IMR-90 (cell line): Measurements from ENCODE around the gene IFIT5. TPM values are rescaled to one million over a fixed set of nuclear protein-coding genes. Genes with fewer than 3 reads are reported as not detected.

Experiments used
- ATAC-seq: fragments of 200-7000 bp; cut with Tn5 transposase; 2 replicates; pipeline ENCODE4 v1.9.1; 2020; ENCODE audit warnings: low read depth, mild to moderate bottlenecking, moderate library complexity
- BruUV-seq: library from RNA; stranded (reverse); fragments of 400-500 nt; replicated peaks from 2 replicates; lab custom pipeline; 2021; lab: Mats Ljungman, UMichigan
- CTCF ChIA-PET: fragments of 300-600 bp; formaldehyde crosslinking; extraction: SDS; loops from one replicate; lab custom pipeline; 2021; ENCODE audit warnings: antibody characterized with exemption; lab: Yijun Ruan, JAX
- POLR2A ChIA-PET: fragments of 300-600 bp; sonication (Branson Sonifier 250); formaldehyde crosslinking; loops from one replicate; lab custom pipeline; 2022; ENCODE audit warnings: antibody characterized with exemption; ENCODE audit not compliant: unreplicated experiment; lab: Charles Lee
- DNase-seq: peaks from one replicate; pipeline ENCODE4 v3.0.0; 2013
- H2AFZ ChIP-seq: replicated peaks from 2 replicates; pipeline ENCODE3; 2013; ENCODE audit warnings: low read length, mild to moderate bottlenecking; ENCODE audit not compliant: poor library complexity
- H2AK5ac ChIP-seq: 2 replicates; pipeline ENCODE4 v1.6.1; 2013; ENCODE audit warnings: low read depth, low read length, inconsistent platforms
- H2AK9ac ChIP-seq: replicated peaks from 2 replicates; pipeline ENCODE3; 2013; ENCODE audit warnings: mild to moderate bottlenecking, low read depth, low read length, moderate library complexity; ENCODE audit not compliant: poor library complexity
- H2BK120ac ChIP-seq: 2 replicates; pipeline ENCODE4 v1.6.1; 2013; ENCODE audit warnings: low read depth, low read length, inconsistent platforms
- H2BK15ac ChIP-seq: 3 replicates; pipeline ENCODE4 v1.6.1; 2013; ENCODE audit warnings: low read depth, low read length, inconsistent platforms
- H2BK20ac ChIP-seq: 2 replicates; pipeline ENCODE4 v1.6.1; 2013; ENCODE audit warnings: low read depth, mild to moderate bottlenecking, inconsistent platforms, low read length, moderate library complexity
- H2BK5ac ChIP-seq: 2 replicates; pipeline ENCODE4 v1.6.1; 2013; ENCODE audit warnings: mild to moderate bottlenecking, low read depth, low read length, inconsistent platforms; ENCODE audit not compliant: poor library complexity, severe bottlenecking
- H3K14ac ChIP-seq: replicated peaks from 2 replicates; pipeline ENCODE4 v1.6.1; 2013; ENCODE audit warnings: low read depth, low read length, inconsistent platforms
- H3K18ac ChIP-seq: 2 replicates; pipeline ENCODE4 v1.6.1; 2013; ENCODE audit warnings: low read depth, low read length, control low read depth
- H3K23ac ChIP-seq: 2 replicates; pipeline ENCODE4 v1.6.1; 2013; ENCODE audit warnings: low read depth, low read length, inconsistent platforms
- H3K27ac ChIP-seq: 2 replicates; pipeline ENCODE4 v1.5.1; 2013; ENCODE audit warnings: mild to moderate bottlenecking, control low read depth, low read length; ENCODE audit not compliant: insufficient read depth
- H3K27me3 ChIP-seq: 2 replicates; pipeline ENCODE4 v1.6.1; 2013; ENCODE audit warnings: low read length; ENCODE audit not compliant: control insufficient read depth, insufficient read depth
- H3K36me3 ChIP-seq: 2 replicates; pipeline ENCODE4 v1.6.1; 2013; ENCODE audit warnings: low read length, mixed read lengths; ENCODE audit not compliant: control insufficient read depth, insufficient read depth
- H3K4ac ChIP-seq: 2 replicates; pipeline ENCODE4 v1.6.1; 2013; ENCODE audit warnings: low read depth, low read length, inconsistent platforms
- H3K4me1 ChIP-seq: 2 replicates; pipeline ENCODE4 v1.6.1; 2013; ENCODE audit warnings: low read length, mixed read lengths; ENCODE audit not compliant: control insufficient read depth, insufficient read depth
- H3K4me2 ChIP-seq: 2 replicates; pipeline ENCODE4 v1.6.1; 2013; ENCODE audit warnings: low read depth, mild to moderate bottlenecking, control low read depth, low read length, moderate library complexity
- H3K4me3 ChIP-seq: 2 replicates; pipeline ENCODE4 v1.5.1; 2013; ENCODE audit warnings: low read depth, mild to moderate bottlenecking, control low read depth, low read length, moderate library complexity; ENCODE audit not compliant: insufficient read depth
- H3K56ac ChIP-seq: 2 replicates; pipeline ENCODE4 v1.6.1; 2013; ENCODE audit warnings: low read length, inconsistent platforms; ENCODE audit not compliant: insufficient read depth; ENCODE audit errors: extremely low read depth
- H3K79me1 ChIP-seq, 2 experiments: 2 replicates each; pipeline ENCODE4 v1.6.1; 2013; ENCODE audit warnings: low read length in 2 of 2, inconsistent platforms in 1 of 2, low read depth in 1 of 2
- H3K9ac ChIP-seq: 2 replicates; pipeline ENCODE4 v1.6.1; 2013; ENCODE audit warnings: low read depth, low read length, control low read depth
- H3K9me1 ChIP-seq: 2 replicates; pipeline ENCODE4 v1.6.1; 2013; ENCODE audit warnings: low read length, inconsistent platforms; ENCODE audit not compliant: insufficient read depth
- H3K9me3 ChIP-seq: 2 replicates; pipeline ENCODE4 v1.6.1; 2013; ENCODE audit warnings: low read length; ENCODE audit not compliant: control insufficient read depth, insufficient read depth
- H4K20me1 ChIP-seq: 2 replicates; pipeline ENCODE4 v1.6.1; 2013; ENCODE audit warnings: low read length, inconsistent platforms; ENCODE audit not compliant: insufficient read depth
- H4K5ac ChIP-seq: 2 replicates; pipeline ENCODE4 v1.6.1; 2013; ENCODE audit warnings: mild to moderate bottlenecking, low read depth, low read length, control low read depth
- H4K8ac ChIP-seq, 2 experiments: 2 replicates each; pipeline ENCODE4 v1.6.1; 2013; ENCODE audit warnings: low read depth in 2 of 2, low read length in 2 of 2, control low read depth in 1 of 2, inconsistent platforms in 1 of 2
- H4K91ac ChIP-seq: 2 replicates; pipeline ENCODE4 v1.6.1; 2013; ENCODE audit warnings: low read depth, low read length, inconsistent platforms; ENCODE audit not compliant: insufficient read depth
- CEBPB ChIP-seq: IDR thresholded peaks from 2 replicates; pipeline ENCODE4 v1.6.1; 2012; ENCODE audit warnings: low read depth, low read length, improper control_type of control experiment
- MAZ ChIP-seq: IDR thresholded peaks from 2 replicates; pipeline ENCODE4 v1.6.1; 2012; ENCODE audit warnings: low read depth, mild to moderate bottlenecking, low read length, improper control_type of control experiment, moderate library complexity, borderline replicate concordance
- RAD21 ChIP-seq: IDR thresholded peaks from 2 replicates; pipeline ENCODE4 v1.6.1; 2012; ENCODE audit warnings: low read length, improper control_type of control experiment
- RFX5 ChIP-seq: IDR thresholded peaks from 2 replicates; pipeline ENCODE4 v1.8.0; 2012; ENCODE audit warnings: low read depth, mild to moderate bottlenecking, low read length, moderate library complexity
- WGBS, 2 experiments: methylation state at CpG; one replicate each; pipeline versions ENCODE4 v1.1.5 to v1.1.7; 2013; ENCODE audit warnings: missing lambda C conversion rate in 2 of 2; ENCODE audit not compliant: insufficient read length in 1 of 2; ENCODE audit errors: extremely low coverage in 2 of 2; 5-methylcytosine and 5-hydroxymethylcytosine counted together
- dilution Hi-C: fragments of 300-500 bp; cut with HindIII; formaldehyde crosslinking; loops from one replicate; pipeline ENCODE4 v1.14.3; 2018; ENCODE audit warnings: low sequenced_read_pairs; ENCODE audit not compliant: unreplicated experiment
- in situ Hi-C: fragments of 300-500 bp; cut with MboI; formaldehyde crosslinking; loops from 3 replicates; pipeline ENCODE4 v1.14.3; 2019; ENCODE audit warnings: low sequenced_read_pairs, inconsistent platforms, mixed read lengths
- intact Hi-C: fragments of 100-400 bp; cut with micrococcal nuclease; formaldehyde crosslinking; loops from 2 replicates; pipeline ENCODE4 v1.10.0; 2022
- polyA plus RNA-seq, 3 experiments: library from polyadenylated mRNA; depleted of rRNA; stranded (reverse); fragments of >200 nt; gene quantifications; 2 replicates each; pipeline ENCODE4 v1.2.3, GENCODE V29; 2012; ENCODE audit warnings: low replicate concordance in 1 of 3
- total RNA-seq: library from RNA; depleted of rRNA; stranded (reverse); fragments of >200 nt; gene quantifications from 2 replicates; pipeline ENCODE4 v1.2.3, GENCODE V29; 2012

Gene IFIT5
- total and polyA plus RNA-seq, 2 of the 4 experiments (the other 2 are of a cell fraction), result 5.2 to 18.1 TPM

GRCh38 chr10:89388806-89389205 is 25.6 kb upstream of the IFIT5 start:
- no peak overlapping the region for H3K4ac ChIP-seq
- no peak overlapping the region for H3K14ac ChIP-seq
- no peak overlapping the region for H3K18ac ChIP-seq
- H2BK20ac ChIP-seq, result no peak overlapping the region
- no peak overlapping the region for H4K5ac ChIP-seq
- no peak overlapping the region for H2AFZ ChIP-seq
- WGBS, 2 experiments, result no CpG with 5 or more reads among the region's 2 CpGs
- no peak overlapping the region for H2AK5ac ChIP-seq
- H3K23ac ChIP-seq, result no peak overlapping the region
- dilution Hi-C loops (no loop called here), in situ Hi-C loops (loop anchor here (10.0 kb wide), 1 partner anchor 364 kb away; no protein-coding TSS in a partner anchor), intact Hi-C loops (loop anchor here (2.0 kb wide), 1 partner anchor 172 kb away; no protein-coding TSS in a partner anchor)
- H3K27ac ChIP-seq, result no peak overlapping the region
- H3K9ac ChIP-seq, result no peak overlapping the region
- H4K8ac ChIP-seq, result no peak overlapping the region
- no peak overlapping the region for H4K91ac ChIP-seq
- no peaks in the 10 kb centered on the region; the same call in 1 of the 2 replicates for H3K4me1 ChIP-seq
- ChIA-PET POLR2A (no interaction called here), CTCF (interaction anchor here (0.6 kb wide), 1 partner anchor 1800 kb away, joined by 3 read pairs; no protein-coding TSS in a partner anchor)
- peaks cover 0 to under 1% of the 10 kb centered on the region in 2 experiments; a peak in 1 of 4 replicates for H3K79me1 ChIP-seq
- H2BK120ac ChIP-seq, result no peak overlapping the region
- H2BK5ac ChIP-seq, result no peak overlapping the region
- no peak for DNase-seq
- no peaks in the 10 kb centered on the region for H3K36me3 ChIP-seq
- no peak for ATAC-seq
- no peak overlapping the region for H3K4me3 ChIP-seq
- no peaks in the 10 kb centered on the region for H3K9me1 ChIP-seq
- H2AK9ac ChIP-seq, result no peak overlapping the region
- H3K4me2 ChIP-seq, result no peak overlapping the region
- H3K27me3 ChIP-seq, result no peaks in the 10 kb centered on the region; the same call in 1 of the 2 replicates
- TF ChIP-seq RFX5, result no peak
- TF ChIP-seq MAZ, result no peak
- no peak for TF ChIP-seq RAD21
- TF ChIP-seq CEBPB, result no peak
- no peak overlapping the region for H3K56ac ChIP-seq
- H3K9me3 ChIP-seq, result no peaks in the 10 kb centered on the region
- BruUV-seq, result no TSS peak
- H4K20me1 ChIP-seq, result peaks cover 3% of the 10 kb centered on the region; the same call in 1 of the 2 replicates
- no peak overlapping the region for H2BK15ac ChIP-seq
